GM18517 (cell line): ENCODE results near the gene ULK3.

Experiments
- ATAC-seq: cut with Tn5 transposase; IDR thresholded peaks from one replicate; pipeline ENCODE4 v1.9.1; 2021; ENCODE audit warnings: mild to moderate bottlenecking, moderate library complexity; ENCODE audit not compliant: unreplicated experiment

Gene ULK3

DNA sequence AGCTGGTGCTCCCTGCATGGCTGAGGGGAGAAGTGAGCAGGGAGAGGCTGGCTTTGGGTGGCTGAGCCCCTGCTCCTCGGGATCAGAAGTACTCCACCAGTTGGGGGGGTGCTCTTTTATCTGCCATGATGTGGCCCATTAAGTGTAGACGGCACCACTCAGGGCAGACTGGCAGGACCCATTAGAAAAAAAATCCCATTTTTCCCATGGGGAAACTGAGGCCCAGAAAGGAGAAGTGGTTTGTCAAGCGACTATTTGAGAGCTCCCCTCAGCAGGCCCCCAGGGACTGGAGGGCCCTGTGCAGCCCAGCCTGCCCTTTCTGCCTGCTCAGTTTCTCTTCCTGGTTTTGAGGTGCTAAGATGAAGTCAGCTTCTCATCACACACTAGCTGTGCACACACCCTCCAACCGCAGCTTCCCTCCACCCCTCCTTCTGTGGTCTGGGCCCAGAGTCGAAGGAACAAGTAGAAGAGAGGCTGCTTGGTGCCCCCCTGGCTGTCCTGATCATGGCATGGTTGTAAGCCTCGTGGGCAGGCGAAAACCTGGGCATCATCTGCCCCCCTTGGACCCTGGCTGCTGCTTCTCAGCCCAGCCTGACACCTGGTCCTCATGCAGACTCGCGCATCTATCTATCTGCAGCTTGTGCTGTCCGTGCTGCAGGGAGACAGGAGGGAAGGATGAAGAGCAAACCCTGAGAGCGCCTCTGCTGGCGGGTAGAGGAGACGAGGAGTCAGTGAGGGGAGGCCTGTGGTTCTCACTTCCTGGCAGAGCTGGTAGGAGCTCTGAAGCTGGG, 55.5 kb downstream of the ULK3 start:
- ATAC-seq: peak; percentile 43

- no peak for ATAC-seq
Measured at GRCh38 chr15:74786551-74787165, 56.3 kb downstream of the ULK3 start.
